Stimulated activated CD4-positive, alpha-beta T cell treated with anti-CD3 and anti-CD28 coated beads, Interleukin-1b, Interleukin-23, amount 100 ng/mL, for 24 hours (primary cell): Measurements from ENCODE around the gene CELSR1.
"Not testable (repeated sequence)": the region's sequence is repeated elsewhere in the genome, so short reads cannot be mapped to it uniquely, and the experiment has no call there.

Source experiments
- DNase-seq, 4 experiments: peaks; one replicate each; pipeline ENCODE4 v3.0.0-alpha.2; 2020; ENCODE audit warnings: low read depth in 4 of 4, low spot score in 1 of 4

Gene CELSR1

GRCh38 chr22:46484861-46485595, 52.4 kb downstream of the CELSR1 start:
- DNase-seq, result no peak

- DNase-seq, result no peak
These were observed 53.1 kb downstream of the CELSR1 start for GRCh38 chr22:46484156-46484860.

- no peak for DNase-seq
These were observed 54.1 kb downstream of the CELSR1 start for GRCh38 chr22:46483353-46483752.

GRCh38 chr22:46482056-46482675, 55.3 kb downstream of the CELSR1 start:
- DNase-seq, result no peak

GRCh38 chr22:46481386-46481785, 56.0 kb downstream of the CELSR1 start:
- no peak for DNase-seq

GRCh38 chr22:46480396-46480795, 57.0 kb downstream of the CELSR1 start:
- no peak for DNase-seq

- no peak for DNase-seq
These were observed 58.4 kb downstream of the CELSR1 start for GRCh38 chr22:46479046-46479445.

- no peak for DNase-seq
These were observed 59.3 kb downstream of the CELSR1 start for GRCh38 chr22:46478083-46478551.

- no peak for DNase-seq
These were observed 60.9 kb downstream of the CELSR1 start for GRCh38 chr22:46476547-46476941.

GRCh38 chr22:46473896-46474557, 63.4 kb downstream of the CELSR1 start:
- no peak for DNase-seq

- DNase-seq, result no peak
These were observed 64.2 kb downstream of the CELSR1 start for GRCh38 chr22:46473021-46473779.

GRCh38 chr22:46472722-46473016, 64.8 kb downstream of the CELSR1 start:
- DNase-seq, result no peak

GRCh38 chr22:46471901-46472721, 65.3 kb downstream of the CELSR1 start:
- no peak for DNase-seq

- not testable (repeated sequence) for DNase-seq
These were observed 66.1 kb downstream of the CELSR1 start for GRCh38 chr22:46471330-46471729.

GRCh38 chr22:46469711-46470110, 67.7 kb downstream of the CELSR1 start:
- DNase-seq, result no peak

GRCh38 chr22:46467006-46467405, 70.4 kb downstream of the CELSR1 start:
- DNase-seq, result no peak

GRCh38 chr22:46466255-46466676, 71.2 kb downstream of the CELSR1 start:
- no peak for DNase-seq

GRCh38 chr22:46465793-46466192, 71.6 kb downstream of the CELSR1 start:
- DNase-seq, result no peak

- no peak for DNase-seq
These were observed 72.1 kb downstream of the CELSR1 start for GRCh38 chr22:46465345-46465720.

- DNase-seq, result no peak
These were observed 72.6 kb downstream of the CELSR1 start for GRCh38 chr22:46464701-46465344.
